H1 (cell line): ENCODE data around the gene NUP107. TPM values are rescaled to one million over a fixed set of nuclear protein-coding genes. Genes with fewer than 3 reads are reported as not detected.

ENCODE experiments used
- CHD7 ChIP-seq: fragments of 300-600 bp; sonication (generic); IDR thresholded peaks from 2 replicates; pipeline ENCODE4 v1.7.1; 2012; ENCODE audit warnings: low read length, moderate library complexity, mild to moderate bottlenecking, inconsistent platforms; ENCODE audit not compliant: insufficient replicate concordance
- POU5F1 ChIP-seq: IDR thresholded peaks from 2 replicates; pipeline ENCODE4 v1.6.1; 2011; ENCODE audit warnings: low read depth, mild to moderate bottlenecking, low read length, moderate library complexity
- SRF ChIP-seq: IDR thresholded peaks from 2 replicates; pipeline ENCODE4 v1.6.1; 2011; ENCODE audit warnings: mild to moderate bottlenecking, low read depth, low read length, moderate library complexity
- TEAD4 ChIP-seq: IDR thresholded peaks from 2 replicates; pipeline ENCODE4 v1.6.1; 2012; ENCODE audit warnings: low read depth, low read length, inconsistent platforms, mixed read lengths
- polyA plus RNA-seq, 7 experiments: library from polyadenylated mRNA; depleted of rRNA in 3 of 7; stranded (reverse) in 5 of 7; unstranded in 2 of 7; fragments of >200 nt in 5 of 7; fragments of 200-250 nt in 2 of 7; gene quantifications; 1 replicate in 5 of 7; 2 replicates in 1 of 7; 4 replicates in 1 of 7; pipeline versions ENCODE4 v1.2.1 to v1.2.3, GENCODE V29; 2011 to 2013; ENCODE audit warnings: missing spikeins in 2 of 7, mixed read lengths in 2 of 7
- total RNA-seq: library from RNA; stranded (reverse); fragmentation: NEBNext Ultra II Directional; extraction: Animal tissue kit (Norgen Biotek cat#: 25700); gene quantifications from 2 replicates; pipeline ENCODE4 v1.2.1, GENCODE V29; 2021

The NUP107 gene
- total and polyA plus RNA-seq, 2 of the 8 experiments (the other 6 are each of a cell fraction or from before 2014, with no cell fraction given), result 46.1 to 141 TPM

- TF ChIP-seq CHD7 (no peak), SRF (no peak), TEAD4 (no peak), POU5F1 (no peak)
- TF ChIP-seq, all 59 proteins: peak for 0
These were observed 103.5 kb downstream of the NUP107 start (continued) for GRCh38 chr12:68790081-68790951.
